GM12878 (cell line): ENCODE measurements around the gene GIGYF2. TPM values are rescaled to one million over a fixed set of nuclear protein-coding genes. Genes with fewer than 3 reads are reported as not detected.

Experiments
- ATAC-seq: fragments of 200-7000 bp; cut with Tn5 transposase; 3 replicates; pipeline ENCODE4 v1.9.1; 2020; ENCODE audit warnings: mild to moderate bottlenecking, moderate library complexity
- BruUV-seq: library from RNA; stranded (reverse); fragments of 400-500 nt; replicated peaks from 2 replicates; lab custom pipeline; 2021; lab: Mats Ljungman, UMichigan
- CTCF ChIA-PET: fragments of 300-600 bp; sonication (Branson Sonifier 250); formaldehyde crosslinking; extraction: SDS; loops from one replicate; lab custom pipeline; 2021; ENCODE audit warnings: inconsistent platforms; lab: Yijun Ruan, JAX
- POLR2A ChIA-PET: fragments of 350-600 bp; formaldehyde crosslinking; extraction: SDS; loops from one replicate; lab custom pipeline; 2021; ENCODE audit warnings: inconsistent platforms; lab: Charles Lee
- RAD21 ChIA-PET: fragments of 300-600 bp; sonication (Branson Sonifier 250); formaldehyde crosslinking; loops from one replicate; lab custom pipeline; 2023; ENCODE audit warnings: antibody characterized with exemption; ENCODE audit not compliant: unreplicated experiment; lab: Charles Lee
- SMC1A ChIA-PET: fragments of 300-600 bp; sonication (Branson Sonifier 250); formaldehyde crosslinking; loops from one replicate; lab custom pipeline; 2023; ENCODE audit not compliant: unreplicated experiment, uncharacterized antibody; lab: Charles Lee
- DNase-seq: peaks from one replicate; pipeline ENCODE4 v3.0.0-alpha.2; 2011; ENCODE audit warnings: low read depth, low spot score
- FAIRE-seq: peaks from 3 replicates; lab custom pipeline; 2011; peaks lifted over from hg19 to GRCh38; lab: Jason Lieb, UNC
- H2AFZ ChIP-seq: 2 replicates; pipeline ENCODE4 v1.6.0; 2011; ENCODE audit warnings: low read depth, low read length, control low read depth; ENCODE audit not compliant: control insufficient read depth
- H3K27ac ChIP-seq: 2 replicates; pipeline ENCODE4 v1.5.1; 2011; ENCODE audit warnings: control low read depth; ENCODE audit not compliant: control insufficient read depth, insufficient read depth
- H3K27me3 ChIP-seq, 2 experiments: replicated peaks in 1 of 2; 2 replicates each; pipeline versions ENCODE4 v1.6.0 to v1.6.1; 2011; ENCODE audit warnings: low read length in 1 of 2; ENCODE audit not compliant: control insufficient read depth in 2 of 2, insufficient read depth in 2 of 2
- H3K36me3 ChIP-seq, 2 experiments: 2 replicates each; pipeline ENCODE4 v1.5.1; 2011; ENCODE audit warnings: low read length in 1 of 2; ENCODE audit not compliant: control insufficient read depth in 2 of 2, insufficient read depth in 2 of 2
- H3K4me1 ChIP-seq: 2 replicates; pipeline ENCODE4 v1.6.1; 2011; ENCODE audit warnings: mild to moderate bottlenecking, low read length, moderate library complexity, mixed read lengths; ENCODE audit not compliant: control insufficient read depth, insufficient read depth
- H3K4me2 ChIP-seq: 2 replicates; pipeline ENCODE4 v1.6.0; 2011; ENCODE audit warnings: control low read depth; ENCODE audit not compliant: control insufficient read depth, insufficient read depth
- H3K4me3 ChIP-seq: fragments of 200-600 bp; sonication (generic); 2 replicates; pipeline ENCODE4 v1.5.1; 2016
- H3K79me2 ChIP-seq: 2 replicates; pipeline ENCODE4 v1.6.0; 2011; ENCODE audit warnings: low read length; ENCODE audit not compliant: control insufficient read depth, insufficient read depth
- H3K9ac ChIP-seq: 2 replicates; pipeline ENCODE4 v1.8.0; 2011; ENCODE audit warnings: low read length, control low read depth, mixed read lengths; ENCODE audit not compliant: control insufficient read depth, insufficient read depth
- H3K9me3 ChIP-seq: replicated peaks from 3 replicates; pipeline ENCODE4 v1.5.1; 2011; ENCODE audit warnings: mild to moderate bottlenecking, low read length; ENCODE audit not compliant: control insufficient read depth, insufficient read depth
- H4K20me1 ChIP-seq: 2 replicates; pipeline ENCODE4 v1.6.0; 2011; ENCODE audit not compliant: control insufficient read depth, insufficient read depth
- CREB1 ChIP-seq: IDR thresholded peaks from 2 replicates; pipeline ENCODE4 v1.6.1; 2012; ENCODE audit warnings: low read depth, mild to moderate bottlenecking, inconsistent platforms
- CREM ChIP-seq: IDR thresholded peaks from 2 replicates; pipeline ENCODE4 v1.6.1; 2014; ENCODE audit warnings: antibody characterized with exemption, low read depth
- ETV6 ChIP-seq, 2 experiments: fragments of 450-650 bp in 1 of 2; IDR thresholded peaks in 1 of 2; conservative IDR thresholded peaks in 1 of 2; 2 replicates each; pipeline ENCODE4 v1.6.1; 2014; ENCODE audit warnings: antibody characterized with exemption in 1 of 2, borderline replicate concordance in 1 of 2, low read depth in 1 of 2, mild to moderate bottlenecking in 1 of 2, moderate library complexity in 1 of 2
- KLF5 ChIP-seq: fragments of 450-650 bp; IDR thresholded peaks from 2 replicates; pipeline ENCODE4 v1.6.1; 2014; ENCODE audit warnings: mild to moderate bottlenecking; ENCODE audit not compliant: partially characterized antibody
- MYC ChIP-seq: IDR thresholded peaks from 2 replicates; pipeline ENCODE4 v1.6.1; 2011; ENCODE audit warnings: mild to moderate bottlenecking, low read length, moderate library complexity, inconsistent platforms; ENCODE audit not compliant: insufficient read depth, insufficient replicate concordance, insufficient read length, severe bottlenecking
- NFYA ChIP-seq: IDR thresholded peaks from 2 replicates; pipeline ENCODE4 v1.6.1; 2011; ENCODE audit warnings: low read depth, mild to moderate bottlenecking, low read length, improper control_type of control experiment, borderline replicate concordance
- PBX3 ChIP-seq: IDR thresholded peaks from 2 replicates; pipeline ENCODE4 v1.6.1; 2011; ENCODE audit warnings: mild to moderate bottlenecking, low read depth, low read length, moderate library complexity; ENCODE audit not compliant: insufficient replicate concordance
- SREBF1 ChIP-seq: IDR thresholded peaks from 2 replicates; pipeline ENCODE4 v1.6.1; 2012; ENCODE audit warnings: mild to moderate bottlenecking, low read length
- TARDBP ChIP-seq: IDR thresholded peaks from 2 replicates; pipeline ENCODE4 v1.6.1; 2016; ENCODE audit warnings: borderline replicate concordance
- ZNF274 ChIP-seq: IDR thresholded peaks from one replicate; pipeline ENCODE4 v1.8.0; 2011; ENCODE audit not compliant: insufficient read length, insufficient read depth
- ZNF687 ChIP-seq: fragments of 450-650 bp; IDR thresholded peaks from 2 replicates; pipeline ENCODE4 v1.6.1; 2017; ENCODE audit warnings: mild to moderate bottlenecking, moderate library complexity
- WGBS: methylation state at CpG from one replicate; pipeline ENCODE4 v1.1.6; 2016; ENCODE audit warnings: low lambda C conversion rate; ENCODE audit not compliant: insufficient replicate concordance, insufficient coverage; ENCODE audit errors: missing lambda C conversion rate; 5-methylcytosine and 5-hydroxymethylcytosine counted together
- in situ Hi-C: fragments of 300-500 bp; cut with MboI; formaldehyde crosslinking; loops from 9 replicates; pipeline ENCODE4 v1.14.3; 2018; ENCODE audit warnings: mixed read lengths
- intact Hi-C: fragments of 100-400 bp; cut with micrococcal nuclease; formaldehyde crosslinking; loops from one replicate; pipeline ENCODE4 v1.14.2; 2022; ENCODE audit not compliant: unreplicated experiment
- polyA plus RNA-seq, 11 experiments: library from polyadenylated mRNA; depleted of rRNA in 4 of 11; unstranded in 6 of 11; stranded (reverse) in 5 of 11; fragments of >200 nt; fragmentation: Nextera tagmentation in 4 of 11; fragmentation: Illumina TruSeq in 1 of 11; extraction: Ambion mirVana in 4 of 11; extraction: Trizol in 1 of 11; gene quantifications; 1 replicate in 1 of 11; 2 replicates in 10 of 11; pipeline versions ENCODE4 v1.2.1 to v1.2.3, GENCODE V29; 2011 to 2016; ENCODE audit warnings: inconsistent platforms in 2 of 11, missing spikeins in 2 of 11, low read depth in 1 of 11
- total RNA-seq, 4 experiments: library from RNA; depleted of rRNA in 3 of 4; stranded (reverse); fragments of >200 nt in 3 of 4; fragmentation: Illumina TruSeq in 1 of 4; extraction: Trizol in 1 of 4; gene quantifications; 2 replicates each; pipeline versions ENCODE4 v1.2.1 to v1.2.3, GENCODE V29; 2013 to 2021
- TF ChIP-seq, protein P1 (sequence below): fragments of 450-650 bp; IDR thresholded peaks from 2 replicates; pipeline ENCODE4 v1.6.1; 2017; ENCODE audit warnings: mild to moderate bottlenecking
- TF ChIP-seq, protein P2 (sequence below): fragments of 450-650 bp; IDR thresholded peaks from 2 replicates; pipeline ENCODE4 v1.6.1; 2018; ENCODE audit warnings: borderline replicate concordance, mild to moderate bottlenecking; ENCODE audit not compliant: partially characterized antibody

Gene GIGYF2
- total and polyA plus RNA-seq, 10 of the 15 experiments (the other 5 are each of a cell fraction or from before 2014, with no cell fraction given), result 12.2 to 47.2 (median 39.0) TPM

GRCh38 chr2:232903989-232904388, 206.9 kb downstream of the GIGYF2 start:
- POLR2A ChIA-PET, result no interaction called here
- RAD21 ChIA-PET, result no interaction called here
- no peak overlapping the region for H3K4me2 ChIP-seq
- no peaks in the 10 kb centered on the region for H3K79me2 ChIP-seq
- no peak overlapping the region for H3K9ac ChIP-seq
- H4K20me1 ChIP-seq, result no peaks in the 10 kb centered on the region
- CTCF ChIA-PET, result no interaction called here
- H3K36me3 ChIP-seq, result no peaks in the 10 kb centered on the region
- H3K9me3 ChIP-seq, result no peaks in the 10 kb centered on the region
- FAIRE-seq (no peak), DNase-seq (no peak), ATAC-seq (no peak)
- no peak overlapping the region for H3K4me3 ChIP-seq
- SMC1A ChIA-PET, result no interaction called here
- whole genome bisulfite sequencing, result 30% methylated on average over 9 of the region's 9 CpGs
- H3K27ac ChIP-seq, result no peak overlapping the region
- intact Hi-C loops, result no loop called here
- no peaks in the 10 kb centered on the region for H3K27me3 ChIP-seq
- no TSS peak for BruUV-seq
- H3K4me1 ChIP-seq, result no peaks in the 10 kb centered on the region
- in situ Hi-C loops, result no loop called here
- no peak overlapping the region for H2AFZ ChIP-seq
- TF ChIP-seq SREBF1 (no peak), TARDBP (no peak), MYC (no peak), CREB1 (no peak), ZNF687 (no peak), PBX3 (no peak), CREM (no peak), ETV6 (conservative IDR thresholded peaks at IDR 0.05 in 1 of 2, IDR thresholded peaks at IDR 0.05 in 1 of 2; ENCODE audit: borderline replicate concordance in 1 of 2, low read depth in 1 of 2) (no peak), NFYA (no peak), ZNF274 (no peak), KLF5 (no peak)
- TF ChIP-seq, protein P1, sequence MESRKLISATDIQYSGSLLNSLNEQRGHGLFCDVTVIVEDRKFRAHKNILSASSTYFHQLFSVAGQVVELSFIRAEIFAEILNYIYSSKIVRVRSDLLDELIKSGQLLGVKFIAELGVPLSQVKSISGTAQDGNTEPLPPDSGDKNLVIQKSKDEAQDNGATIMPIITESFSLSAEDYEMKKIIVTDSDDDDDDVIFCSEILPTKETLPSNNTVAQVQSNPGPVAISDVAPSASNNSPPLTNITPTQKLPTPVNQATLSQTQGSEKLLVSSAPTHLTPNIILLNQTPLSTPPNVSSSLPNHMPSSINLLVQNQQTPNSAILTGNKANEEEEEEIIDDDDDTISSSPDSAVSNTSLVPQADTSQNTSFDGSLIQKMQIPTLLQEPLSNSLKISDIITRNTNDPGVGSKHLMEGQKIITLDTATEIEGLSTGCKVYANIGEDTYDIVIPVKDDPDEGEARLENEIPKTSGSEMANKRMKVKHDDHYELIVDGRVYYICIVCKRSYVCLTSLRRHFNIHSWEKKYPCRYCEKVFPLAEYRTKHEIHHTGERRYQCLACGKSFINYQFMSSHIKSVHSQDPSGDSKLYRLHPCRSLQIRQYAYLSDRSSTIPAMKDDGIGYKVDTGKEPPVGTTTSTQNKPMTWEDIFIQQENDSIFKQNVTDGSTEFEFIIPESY, result no peak
- TF ChIP-seq, protein P2, sequence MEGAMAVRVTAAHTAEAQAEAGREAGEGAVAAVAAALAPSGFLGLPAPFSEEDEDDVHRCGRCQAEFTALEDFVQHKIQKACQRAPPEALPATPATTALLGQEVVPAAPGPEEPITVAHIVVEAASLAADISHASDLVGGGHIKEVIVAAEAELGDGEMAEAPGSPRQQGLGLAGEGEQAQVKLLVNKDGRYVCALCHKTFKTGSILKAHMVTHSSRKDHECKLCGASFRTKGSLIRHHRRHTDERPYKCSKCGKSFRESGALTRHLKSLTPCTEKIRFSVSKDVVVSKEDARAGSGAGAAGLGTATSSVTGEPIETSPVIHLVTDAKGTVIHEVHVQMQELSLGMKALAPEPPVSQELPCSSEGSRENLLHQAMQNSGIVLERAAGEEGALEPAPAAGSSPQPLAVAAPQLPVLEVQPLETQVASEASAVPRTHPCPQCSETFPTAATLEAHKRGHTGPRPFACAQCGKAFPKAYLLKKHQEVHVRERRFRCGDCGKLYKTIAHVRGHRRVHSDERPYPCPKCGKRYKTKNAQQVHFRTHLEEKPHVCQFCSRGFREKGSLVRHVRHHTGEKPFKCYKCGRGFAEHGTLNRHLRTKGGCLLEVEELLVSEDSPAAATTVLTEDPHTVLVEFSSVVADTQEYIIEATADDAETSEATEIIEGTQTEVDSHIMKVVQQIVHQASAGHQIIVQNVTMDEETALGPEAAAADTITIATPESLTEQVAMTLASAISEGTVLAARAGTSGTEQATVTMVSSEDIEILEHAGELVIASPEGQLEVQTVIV, result no peak
